ENCODE results near the gene UQCR10. TPM values are rescaled to one million over a fixed set of nuclear protein-coding genes. Genes with fewer than 3 reads are reported as not detected.
A peak's percentile ranks its signal among the peaks of the same experiment; 100 is the strongest.

The UQCR10 gene
- total RNA-seq, 1 donor from 2014 or later: 116 TPM

DNA sequence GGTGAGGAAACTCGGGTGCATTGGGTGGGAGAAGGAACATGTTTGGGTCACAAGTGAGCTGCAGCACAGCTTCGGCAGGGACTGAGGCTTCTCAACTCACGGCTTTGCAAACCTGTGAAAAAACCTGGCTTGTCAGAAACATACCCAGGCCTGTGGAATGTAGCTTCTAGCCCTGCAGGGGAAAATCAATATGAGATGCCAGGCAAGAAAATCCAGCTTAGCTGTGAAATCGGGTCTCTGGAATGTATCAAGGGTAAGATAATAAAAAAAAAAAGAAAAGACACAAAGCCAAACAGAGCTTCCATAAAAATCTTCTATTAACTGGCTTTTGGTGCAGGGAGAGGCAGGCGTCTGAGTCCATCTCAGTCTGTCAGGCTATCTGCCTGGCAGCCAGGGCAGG lies 28.5 kb downstream of the UQCR10 start:
- Mint-ChIP-seq H3K4me1 (no peaks in the 10 kb centered on the region), H3K4me3 (no peak overlapping the region), H3K27me3 (ENCODE audit: low read depth) (no peaks in the 10 kb centered on the region), H3K27ac (ENCODE audit: unreplicated experiment) (no peak overlapping the region), H3K36me3 (ENCODE audit: low read depth) (no peaks in the 10 kb centered on the region), H3K9me3 (no peaks in the 10 kb centered on the region)
- no peak for DNase-seq (ENCODE audit: low read depth, low spot score)
- TF ChIP-seq CTCF (conservative IDR thresholded peaks at IDR 0.05): no peak

GRCh38 chr22:29797351-29797750 lies 30.2 kb downstream of the UQCR10 start:
- no peak for TF ChIP-seq CTCF (conservative IDR thresholded peaks at IDR 0.05)
- no peak overlapping the region for H3K4me3 Mint-ChIP-seq
- H3K27me3 Mint-ChIP-seq (ENCODE audit: low read depth): no peaks in the 10 kb centered on the region
- DNase-seq (ENCODE audit: low read depth, low spot score): no peak
- H3K4me1 Mint-ChIP-seq: no peaks in the 10 kb centered on the region
- H3K36me3 Mint-ChIP-seq (ENCODE audit: low read depth): no peaks in the 10 kb centered on the region
- no peak overlapping the region for H3K27ac Mint-ChIP-seq (ENCODE audit: unreplicated experiment)
- no peaks in the 10 kb centered on the region for H3K9me3 Mint-ChIP-seq

GRCh38 chr22:29798318-29798717 lies 31.1 kb downstream of the UQCR10 start:
- no peak for DNase-seq (ENCODE audit: low read depth, low spot score)
- no peaks in the 10 kb centered on the region for H3K27me3 Mint-ChIP-seq (ENCODE audit: low read depth)
- no peaks in the 10 kb centered on the region for H3K9me3 Mint-ChIP-seq
- TF ChIP-seq CTCF (conservative IDR thresholded peaks at IDR 0.05): no peak
- H3K27ac Mint-ChIP-seq (ENCODE audit: unreplicated experiment): peak overlapping the region; percentile 62
- H3K4me3 Mint-ChIP-seq: no peak overlapping the region
- no peaks in the 10 kb centered on the region for H3K4me1 Mint-ChIP-seq
- no peaks in the 10 kb centered on the region for H3K36me3 Mint-ChIP-seq (ENCODE audit: low read depth)

GRCh38 chr22:29798801-29799200 lies 31.6 kb downstream of the UQCR10 start:
- no peak for TF ChIP-seq CTCF (conservative IDR thresholded peaks at IDR 0.05)
- no peak for DNase-seq (ENCODE audit: low read depth, low spot score)
- H3K27me3 Mint-ChIP-seq (ENCODE audit: low read depth): no peaks in the 10 kb centered on the region
- peak overlapping the region; percentile 71 for H3K27ac Mint-ChIP-seq (ENCODE audit: unreplicated experiment)
- H3K9me3 Mint-ChIP-seq: no peaks in the 10 kb centered on the region
- H3K36me3 Mint-ChIP-seq (ENCODE audit: low read depth): no peaks in the 10 kb centered on the region
- H3K4me3 Mint-ChIP-seq: no peak overlapping the region
- H3K4me1 Mint-ChIP-seq: no peaks in the 10 kb centered on the region

- no peaks in the 10 kb centered on the region for H3K9me3 Mint-ChIP-seq
- H3K4me1 Mint-ChIP-seq: no peaks in the 10 kb centered on the region
- no peak overlapping the region for H3K27ac Mint-ChIP-seq (ENCODE audit: unreplicated experiment)
- H3K27me3 Mint-ChIP-seq (ENCODE audit: low read depth): no peaks in the 10 kb centered on the region
- DNase-seq (ENCODE audit: low read depth, low spot score): no peak
- H3K4me3 Mint-ChIP-seq: no peak overlapping the region
- no peaks in the 10 kb centered on the region for H3K36me3 Mint-ChIP-seq (ENCODE audit: low read depth)
- no peak for TF ChIP-seq CTCF (conservative IDR thresholded peaks at IDR 0.05)
Observed at GRCh38 chr22:29799217-29799680, 32.1 kb downstream of the UQCR10 start.

GRCh38 chr22:29801153-29801552 lies 34.0 kb downstream of the UQCR10 start:
- DNase-seq (ENCODE audit: low read depth, low spot score): no peak
- H3K27me3 Mint-ChIP-seq (ENCODE audit: low read depth): no peaks in the 10 kb centered on the region
- H3K4me3 Mint-ChIP-seq: no peak overlapping the region
- no peaks in the 10 kb centered on the region for H3K4me1 Mint-ChIP-seq
- H3K9me3 Mint-ChIP-seq: no peaks in the 10 kb centered on the region
- TF ChIP-seq CTCF (conservative IDR thresholded peaks at IDR 0.05): no peak
- peaks cover 2% of the 10 kb centered on the region for H3K36me3 Mint-ChIP-seq (ENCODE audit: low read depth)
- H3K27ac Mint-ChIP-seq (ENCODE audit: unreplicated experiment): peak overlapping the region; percentile 38
